MG63 (cell line): ENCODE data around the gene MTFMT. TPM values are rescaled to one million over a fixed set of nuclear protein-coding genes. Genes with fewer than 3 reads are reported as not detected.
"Not testable (repeated sequence)": the region's sequence is repeated elsewhere in the genome, so short reads cannot be mapped to it uniquely, and the experiment has no call there.

Source experiments
- DNase-seq: peaks from one replicate; pipeline ENCODE4 v3.0.0-alpha.2; 2020
- H3K27me3 ChIP-seq: fragments of 250-450 bp; sonication (Bioruptor Pico); 2 replicates; pipeline ENCODE4 v1.5.1; 2020; ENCODE audit warnings: mild to moderate bottlenecking, moderate library complexity
- H3K36me3 ChIP-seq: fragments of 250-450 bp; sonication (Bioruptor Pico); 2 replicates; pipeline ENCODE4 v1.5.1; 2020; ENCODE audit warnings: mild to moderate bottlenecking, moderate library complexity
- H3K4me3 ChIP-seq: fragments of 250-450 bp; sonication (Bioruptor Pico); 2 replicates; pipeline ENCODE4 v1.5.1; 2020; ENCODE audit warnings: mild to moderate bottlenecking, moderate library complexity
- H3K9me3 ChIP-seq: fragments of 250-450 bp; sonication (Bioruptor Pico); 2 replicates; pipeline ENCODE4 v1.5.1; 2020; ENCODE audit warnings: mild to moderate bottlenecking, moderate library complexity
- total RNA-seq: library from RNA; depleted of rRNA; stranded (reverse); fragments of >200 nt; shearing (Covaris generic); gene quantifications from 2 replicates; pipeline ENCODE4 v1.2.3, GENCODE V29; 2014; ENCODE audit warnings: low replicate concordance; rRNA removed

The MTFMT gene
- total RNA-seq = 17.8 and 21.5 TPM in 2 replicates

DNA sequence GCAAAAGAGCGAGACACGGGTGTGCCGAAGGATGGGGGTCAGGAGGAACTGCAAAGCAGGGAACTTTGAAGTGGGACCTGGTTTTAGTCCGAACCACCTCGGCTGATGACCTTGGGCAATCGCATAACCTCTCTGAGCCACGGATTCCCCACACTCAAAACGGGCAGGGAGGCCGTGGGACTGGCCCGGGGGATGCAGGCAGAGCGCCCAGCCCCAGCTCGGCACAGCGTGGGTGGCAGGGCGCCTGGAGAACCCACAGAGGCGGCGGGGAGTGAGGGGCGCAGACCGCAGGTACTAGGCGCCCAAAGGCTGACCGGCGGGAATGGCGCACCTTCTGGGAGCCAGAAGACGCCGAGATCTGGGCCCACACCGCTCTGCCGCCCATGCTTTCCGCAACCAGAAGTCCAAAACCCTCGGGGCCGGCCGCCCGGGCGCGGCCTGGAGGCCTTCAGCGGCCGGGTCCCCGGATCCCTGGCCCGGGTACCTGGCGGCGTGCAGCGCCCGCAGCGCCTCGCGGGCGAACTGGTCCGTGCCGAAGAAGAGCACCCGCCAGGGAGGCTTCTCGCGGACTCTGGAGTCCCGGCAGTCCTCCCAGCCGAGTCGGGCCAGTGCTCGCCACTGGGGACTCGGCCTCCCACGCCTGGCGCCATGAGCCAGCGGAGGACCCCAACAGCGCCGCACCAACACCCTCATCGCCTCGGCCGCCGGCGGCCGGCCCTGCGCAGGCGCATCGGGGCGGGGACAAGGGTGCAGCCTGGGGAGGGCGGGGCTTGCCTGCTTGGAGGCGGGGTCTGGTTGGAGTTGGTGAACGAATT, at the start of gene MTFMT:
TSS of gene MTFMT (minus strand) at position 719 of the 815 bp plus-strand sequence. CDS start at position 693, 26 bp downstream.
- no peaks in the 10 kb centered on the region for H3K27me3 ChIP-seq
- no peaks in the 10 kb centered on the region for H3K9me3 ChIP-seq
- DNase-seq = peak; percentile 88
- H3K4me3 ChIP-seq = peak within 1 kb of the TSS; percentile 62
- peaks cover 22% of the 10 kb centered on the region for H3K36me3 ChIP-seq

DNA sequence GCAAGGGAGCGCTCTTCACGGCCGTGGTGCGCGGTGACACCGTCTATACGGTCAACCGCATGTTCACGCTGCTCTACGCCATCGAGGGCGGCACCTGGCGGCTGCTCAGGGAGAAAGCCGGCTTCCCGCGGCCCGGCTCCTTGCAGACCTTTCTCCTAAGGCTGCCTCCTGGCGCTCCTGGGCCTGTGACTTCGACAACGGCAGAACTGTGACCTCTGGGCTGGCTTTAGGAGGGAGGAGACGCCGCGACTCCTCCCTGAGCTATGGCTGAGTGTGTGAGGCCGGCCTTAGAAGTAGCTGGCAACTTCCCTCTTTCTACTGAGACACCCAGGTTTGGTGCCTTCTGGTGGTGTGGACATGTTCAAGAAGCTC, 48.5 kb upstream of the MTFMT start:
- DNase-seq = no peak
- H3K9me3 ChIP-seq = no peaks in the 10 kb centered on the region
- no peaks in the 10 kb centered on the region for H3K36me3 ChIP-seq
- H3K27me3 ChIP-seq = no peaks in the 10 kb centered on the region
- H3K4me3 ChIP-seq = no peak overlapping the region

DNA sequence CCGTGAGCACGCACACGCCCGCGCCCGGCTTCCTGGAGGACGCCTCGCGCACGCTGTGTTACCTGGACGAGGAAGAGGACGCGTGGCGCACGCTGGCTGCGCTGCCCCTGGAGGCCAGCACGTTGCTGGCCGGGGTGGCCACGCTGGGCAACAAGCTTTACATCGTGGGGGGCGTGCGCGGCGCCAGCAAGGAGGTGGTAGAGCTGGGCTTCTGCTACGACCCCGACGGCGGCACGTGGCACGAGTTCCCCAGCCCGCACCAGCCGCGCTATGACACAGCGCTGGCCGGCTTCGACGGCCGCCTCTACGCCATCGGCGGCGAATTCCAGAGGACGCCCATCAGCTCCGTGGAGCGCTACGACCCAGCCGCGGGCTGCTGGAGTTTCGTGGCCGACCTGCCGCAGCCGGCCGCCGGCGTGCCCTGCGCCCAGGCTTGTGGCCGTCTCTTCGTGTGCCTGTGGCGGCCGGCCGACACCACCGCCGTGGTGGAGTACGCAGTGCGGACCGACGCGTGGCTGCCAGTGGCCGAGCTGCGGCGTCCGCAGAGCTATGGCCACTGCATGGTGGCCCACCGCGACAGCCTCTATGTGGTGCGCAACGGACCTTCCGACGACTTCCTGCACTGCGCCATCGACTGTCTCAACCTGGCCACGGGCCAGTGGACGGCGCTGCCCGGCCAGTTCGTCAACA, 48.0 kb upstream of the MTFMT start:
- no peaks in the 10 kb centered on the region for H3K9me3 ChIP-seq
- no peaks in the 10 kb centered on the region for H3K27me3 ChIP-seq

DNA sequence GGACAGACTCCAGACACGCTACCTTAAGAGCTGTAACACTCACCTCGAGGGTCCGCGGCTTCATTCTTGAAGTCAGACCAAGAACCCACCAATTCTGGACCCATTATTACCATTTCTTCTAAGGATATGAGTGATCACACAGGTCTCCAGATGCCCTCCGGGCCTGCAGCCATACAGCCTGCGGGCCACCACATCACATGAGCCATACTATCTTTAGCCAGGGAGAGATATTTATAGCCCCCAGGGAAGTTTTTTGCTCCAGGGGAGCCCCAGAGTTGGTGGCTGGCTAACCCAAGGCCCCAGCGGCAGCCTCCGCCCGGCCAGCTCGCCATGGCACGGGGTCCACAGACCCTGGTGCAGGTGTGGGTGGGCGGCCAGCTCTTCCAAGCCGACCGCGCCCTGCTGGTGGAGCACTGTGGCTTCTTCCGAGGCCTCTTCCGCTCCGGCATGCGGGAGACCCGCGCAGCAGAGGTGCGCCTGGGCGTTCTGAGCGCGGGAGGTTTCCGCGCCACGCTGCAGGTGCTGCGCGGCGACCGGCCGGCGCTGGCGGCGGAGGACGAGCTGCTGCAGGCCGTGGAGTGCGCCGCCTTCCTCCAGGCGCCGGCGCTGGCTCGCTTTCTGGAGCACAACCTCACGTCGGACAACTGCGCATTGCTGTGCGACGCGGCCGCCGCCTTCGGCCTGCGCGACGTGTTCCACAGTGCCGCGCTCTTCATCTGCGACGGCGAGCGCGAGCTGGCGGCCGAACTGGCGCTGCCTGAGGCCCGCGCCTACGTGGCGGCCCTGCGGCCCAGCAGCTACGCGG, 47.2 kb upstream of the MTFMT start, which contains the start of gene KBTBD13:
TSS of gene KBTBD13 (plus strand) at position 261 of the 805 bp plus-strand sequence. CDS start at position 331, 70 bp downstream.
- no peaks in the 10 kb centered on the region for H3K36me3 ChIP-seq
- H3K9me3 ChIP-seq = no peaks in the 10 kb centered on the region
- no peak for DNase-seq
- H3K27me3 ChIP-seq = no peaks in the 10 kb centered on the region
- H3K4me3 ChIP-seq = no peak within 1 kb of the TSS

More for the DNA sequence above, 48.0 kb upstream of the MTFMT start:
- H3K4me3 ChIP-seq = no peak overlapping the region
- no peaks in the 10 kb centered on the region for H3K36me3 ChIP-seq
- DNase-seq = no peak

DNA sequence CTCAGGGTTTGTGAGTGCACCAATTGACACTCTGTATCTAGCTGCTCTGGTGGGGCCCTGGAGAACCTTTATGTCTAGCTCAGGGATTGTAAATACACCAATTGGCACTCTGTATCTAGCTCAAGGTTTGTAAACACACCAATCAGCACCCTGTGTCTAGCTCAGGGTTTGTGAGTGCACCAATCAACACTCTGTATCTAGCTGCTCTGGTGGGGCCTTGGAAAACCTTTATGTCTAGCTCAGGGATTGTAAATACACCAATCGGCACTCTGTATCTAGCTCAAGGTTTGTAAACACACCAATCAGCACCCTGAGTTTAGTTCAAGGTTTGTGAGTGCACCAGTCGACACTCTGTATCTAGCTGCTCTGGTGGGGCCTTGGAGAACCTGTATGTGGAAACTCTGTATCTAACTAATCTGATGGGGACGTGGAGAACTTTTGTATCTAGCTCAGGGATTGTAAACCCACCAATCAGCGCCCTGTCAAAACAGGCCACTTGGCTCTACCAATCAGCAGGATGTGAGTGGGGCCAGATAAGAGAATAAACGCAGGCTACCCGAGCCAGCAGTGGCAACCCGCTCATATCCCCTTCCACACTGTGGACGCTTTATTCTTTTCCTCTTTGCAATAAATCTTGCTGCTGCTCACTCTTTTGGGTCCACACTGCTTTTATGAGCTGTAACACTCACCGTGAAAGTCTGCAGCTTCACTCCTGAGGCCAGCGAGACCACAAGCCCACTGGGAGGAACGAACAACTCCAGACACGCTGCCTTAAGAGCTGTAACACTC, 46.4 kb upstream of the MTFMT start:
- H3K27me3 ChIP-seq, H3K9me3 ChIP-seq, H3K36me3 ChIP-seq, H3K4me3 ChIP-seq, DNase-seq: not testable (repeated sequence)

DNA sequence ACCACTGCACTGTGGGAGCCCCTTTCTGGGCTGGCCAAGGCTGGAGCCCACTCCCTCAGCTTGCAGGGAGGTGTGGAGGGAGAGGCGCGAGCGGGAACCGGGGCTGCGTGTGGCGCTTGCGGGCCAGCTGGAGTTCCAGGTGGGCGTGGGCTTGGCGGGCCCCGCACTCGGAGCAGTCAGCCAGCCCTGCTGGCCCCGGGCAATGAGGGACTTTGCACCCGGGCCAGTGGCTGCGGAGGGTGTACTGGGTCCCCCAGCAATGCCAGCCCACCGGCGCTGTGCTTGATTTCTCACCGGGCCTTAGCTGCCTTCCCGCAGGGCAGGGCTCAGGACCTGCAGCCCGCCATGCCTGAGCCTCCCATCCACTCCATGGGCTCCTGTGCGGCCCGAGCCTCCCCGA, 45.5 kb upstream of the MTFMT start:
- H3K9me3 ChIP-seq, DNase-seq, H3K36me3 ChIP-seq, H3K27me3 ChIP-seq, H3K4me3 ChIP-seq: not testable (repeated sequence)

DNA sequence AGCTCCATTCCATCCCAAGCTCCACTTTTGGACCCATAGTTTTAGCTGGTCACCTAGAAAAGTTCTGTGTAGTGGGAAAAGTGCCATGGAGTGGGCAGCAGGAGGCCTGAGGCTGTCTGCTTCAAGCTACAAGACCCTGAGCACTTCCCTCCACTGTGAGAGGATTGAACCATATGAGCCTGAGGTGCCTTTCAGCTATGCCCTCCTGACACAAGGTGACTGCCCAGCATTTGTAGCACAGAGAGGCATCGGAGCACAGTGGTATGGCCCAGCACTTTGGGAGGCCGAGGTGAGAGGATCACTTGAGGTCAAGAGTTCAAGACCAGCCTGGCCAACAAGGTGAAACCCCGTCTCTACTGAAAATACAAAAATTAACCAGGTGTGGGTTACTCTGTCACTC, 43.2 kb upstream of the MTFMT start:
- no peaks in the 10 kb centered on the region for H3K36me3 ChIP-seq
- no peak for DNase-seq
- H3K9me3 ChIP-seq = no peaks in the 10 kb centered on the region
- no peak overlapping the region for H3K4me3 ChIP-seq
- H3K27me3 ChIP-seq = no peaks in the 10 kb centered on the region

DNA sequence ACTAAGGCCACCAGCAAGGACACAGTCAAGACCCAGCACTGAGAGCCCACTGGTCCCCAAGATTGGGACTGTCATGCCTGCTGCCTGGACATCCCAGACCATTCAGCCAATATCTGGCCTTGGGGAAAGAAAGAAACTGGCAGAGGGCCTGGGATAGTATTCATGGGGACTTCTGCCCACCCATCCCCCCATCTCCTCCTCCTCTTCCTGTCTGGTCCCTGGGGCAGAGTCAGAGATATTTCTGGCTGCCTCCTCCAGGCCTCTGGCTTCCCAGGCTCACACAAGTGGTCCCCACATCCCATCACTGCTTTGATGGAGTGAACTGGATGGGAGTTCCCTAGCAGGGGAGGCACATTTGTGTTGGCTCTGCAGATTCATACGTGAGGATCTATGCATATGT, 42.6 kb upstream of the MTFMT start:
- Histone ChIP-seq H3K36me3 (no peaks in the 10 kb centered on the region), H3K27me3 (no peaks in the 10 kb centered on the region), H3K9me3 (no peaks in the 10 kb centered on the region), H3K4me3 (no peak overlapping the region)
- peak; percentile 39 for DNase-seq

DNA sequence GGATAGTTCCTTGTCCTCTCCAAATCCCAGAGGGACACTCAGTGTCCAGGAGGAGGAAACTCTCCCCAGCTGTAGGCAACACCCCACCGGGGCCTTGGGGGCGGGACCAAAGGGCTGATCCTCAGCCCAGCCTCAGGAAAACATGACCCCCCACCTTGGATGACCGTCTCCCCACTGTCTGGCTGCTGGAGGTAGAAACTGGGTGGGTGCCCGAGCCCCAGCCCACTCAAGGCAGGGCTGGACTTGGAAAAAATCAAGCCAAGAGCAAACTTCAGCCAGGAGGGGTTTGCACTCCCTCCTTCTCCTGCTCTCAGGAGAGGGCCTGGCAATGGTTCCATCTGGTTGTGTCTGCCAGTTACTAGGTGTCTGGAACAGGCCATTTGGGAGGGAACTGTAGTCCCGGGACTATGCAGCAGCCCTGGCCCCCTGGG, 42.0 kb upstream of the MTFMT start:
- Histone ChIP-seq H3K4me3 (no peak overlapping the region), H3K9me3 (no peaks in the 10 kb centered on the region), H3K27me3 (no peaks in the 10 kb centered on the region), H3K36me3 (no peaks in the 10 kb centered on the region)
- peak; percentile 70 for DNase-seq

DNA sequence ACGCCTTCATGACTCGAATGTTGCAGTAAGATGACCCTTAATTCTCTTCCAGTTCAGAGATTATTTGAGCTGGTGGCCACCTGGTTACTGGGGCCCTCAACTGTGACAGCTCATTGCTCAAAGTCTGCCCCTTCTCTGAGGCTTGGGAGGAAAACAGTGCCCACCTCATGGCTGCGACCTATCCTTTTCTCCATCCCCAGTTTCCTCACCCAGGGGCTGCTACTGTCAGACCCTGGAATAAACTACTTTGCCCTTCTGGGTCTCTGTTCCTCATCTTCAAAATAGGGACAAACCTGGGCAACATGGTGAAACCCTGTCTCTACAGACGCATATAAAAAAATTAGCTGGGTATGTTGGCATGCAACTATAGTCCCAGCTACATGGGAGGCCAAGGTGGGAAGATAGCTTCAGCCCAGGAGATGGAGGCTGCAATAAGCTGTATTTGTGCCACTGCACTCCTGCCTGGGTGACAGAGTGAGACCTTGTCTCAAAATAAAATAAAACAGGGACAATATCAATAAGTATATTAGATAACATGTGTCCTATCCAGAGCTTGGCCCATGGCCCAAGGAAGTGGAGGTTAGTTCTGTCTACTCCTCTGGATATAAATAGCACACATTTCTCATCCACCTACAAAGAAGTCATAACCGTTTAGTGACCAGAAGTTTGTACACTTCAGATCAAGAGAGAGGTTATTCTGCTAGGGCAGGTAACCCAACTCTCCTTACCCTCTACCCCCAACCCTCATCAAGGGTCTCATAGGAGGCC, 40.5 kb upstream of the MTFMT start:
- Histone ChIP-seq H3K36me3 (no peaks in the 10 kb centered on the region), H3K27me3 (no peaks in the 10 kb centered on the region), H3K9me3 (no peaks in the 10 kb centered on the region), H3K4me3 (no peak overlapping the region)
- no peak for DNase-seq

DNA sequence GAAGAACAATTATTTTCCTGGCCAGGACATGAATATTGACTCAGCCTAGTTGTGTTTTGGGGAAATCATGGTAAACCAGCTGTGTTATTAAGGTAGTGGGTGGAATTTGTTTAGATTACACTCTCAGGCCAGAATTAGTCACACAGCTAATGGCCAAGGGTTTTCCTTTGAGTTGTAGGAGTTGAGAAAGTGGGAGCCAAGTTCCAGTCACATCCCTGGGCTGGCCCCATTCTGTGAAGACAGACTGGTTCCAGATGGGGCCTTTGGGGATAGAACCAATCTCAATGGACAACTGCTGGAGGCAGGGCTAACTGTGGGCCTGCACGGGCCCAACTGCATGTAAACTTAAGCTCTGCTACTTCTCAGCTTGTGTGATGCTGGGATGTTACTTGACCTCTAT, 39.7 kb upstream of the MTFMT start:
- no peaks in the 10 kb centered on the region for H3K36me3 ChIP-seq
- H3K9me3 ChIP-seq = no peaks in the 10 kb centered on the region
- DNase-seq = peak; percentile 94
- H3K27me3 ChIP-seq = no peaks in the 10 kb centered on the region
- H3K4me3 ChIP-seq = no peak overlapping the region

DNA sequence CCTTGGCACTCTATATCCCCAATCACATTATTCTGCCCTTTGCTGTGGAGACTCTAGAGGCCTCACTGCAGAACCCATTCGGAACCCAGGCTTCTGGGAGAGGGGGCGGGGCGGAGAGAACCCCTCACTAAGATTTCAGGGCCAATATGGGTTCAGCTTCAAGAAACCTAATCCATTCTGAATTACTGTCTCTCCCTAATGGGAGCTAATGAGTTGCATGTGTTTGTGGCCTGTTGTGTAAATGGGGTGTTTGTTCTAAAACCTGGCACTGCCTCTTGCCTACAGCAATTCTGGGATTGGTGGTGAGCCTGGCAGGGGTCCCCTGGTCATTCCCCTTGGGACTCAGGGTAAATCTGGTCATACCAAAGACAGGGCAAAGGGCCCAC, 39.0 kb upstream of the MTFMT start:
- no peaks in the 10 kb centered on the region for H3K27me3 ChIP-seq

DNA sequence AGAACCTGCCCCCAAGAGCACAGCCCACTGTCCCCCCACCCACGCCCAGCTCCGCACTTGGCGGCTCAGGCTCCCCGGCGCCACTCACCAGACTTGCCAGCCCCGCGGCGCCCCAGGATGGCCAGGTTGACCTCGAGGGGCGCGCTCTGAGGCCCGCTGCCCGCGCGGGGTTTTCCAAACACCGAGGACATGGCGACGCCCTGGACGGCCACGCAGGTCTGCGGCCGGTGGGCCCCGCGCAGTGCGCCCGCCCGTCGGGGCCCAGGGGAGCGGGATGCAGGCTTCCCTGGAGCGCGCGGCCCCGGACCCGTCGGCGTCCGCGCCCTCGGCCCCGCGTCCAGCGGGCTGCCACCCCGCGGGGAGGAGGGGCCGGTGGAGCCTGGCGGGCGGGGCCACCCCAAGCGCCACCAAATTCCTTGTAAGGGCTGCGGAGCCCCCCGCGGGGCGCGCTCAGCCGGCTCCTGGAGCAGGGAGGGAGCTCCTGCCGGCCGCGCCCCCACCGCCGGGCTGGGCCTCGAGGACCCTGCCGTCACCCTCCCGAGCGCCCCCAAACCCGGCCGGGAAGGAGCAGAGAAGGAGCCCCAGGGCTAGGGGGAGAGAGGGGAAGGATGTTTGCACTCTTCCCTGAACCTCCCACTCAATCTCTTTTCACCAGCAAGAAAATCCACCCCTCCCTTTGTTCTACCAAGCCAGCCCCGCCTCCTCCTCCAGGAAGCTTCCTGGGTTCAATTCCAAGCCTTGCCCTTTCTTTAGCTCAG, 38.4 kb upstream of the MTFMT start, which contains the start of gene RASL12:
TSS of gene RASL12 (minus strand) at position 347 of the 758 bp plus-strand sequence. CDS start at position 191, 156 bp downstream.
- no peaks in the 10 kb centered on the region for H3K27me3 ChIP-seq
- H3K9me3 ChIP-seq = no peaks in the 10 kb centered on the region
- DNase-seq = peak; percentile 50
- H3K36me3 ChIP-seq = no peaks in the 10 kb centered on the region
- H3K4me3 ChIP-seq = peak within 1 kb of the TSS; percentile 42

More for the DNA sequence above, 39.0 kb upstream of the MTFMT start:
- Histone ChIP-seq H3K36me3 (no peaks in the 10 kb centered on the region), H3K9me3 (no peaks in the 10 kb centered on the region), H3K4me3 (no peak overlapping the region; the same call in none of the 2 replicates)
- no peak for DNase-seq

DNA sequence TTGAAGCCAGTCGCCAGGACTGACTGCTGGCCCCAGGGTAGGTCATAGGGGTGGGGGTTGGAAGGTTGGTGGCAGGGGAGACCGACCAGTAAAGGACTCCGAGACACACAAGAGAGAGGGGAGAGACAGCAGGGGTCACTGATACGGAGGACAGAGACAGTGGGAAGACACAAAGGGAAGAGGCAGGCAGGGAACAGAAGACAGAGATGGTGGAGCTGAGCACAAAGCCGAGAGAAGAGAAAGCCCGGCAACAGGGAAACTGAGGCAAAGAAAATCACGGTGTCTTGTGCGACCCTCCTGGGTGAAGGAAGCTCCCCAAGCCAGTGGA, 37.8 kb upstream of the MTFMT start:
- no peaks in the 10 kb centered on the region for H3K27me3 ChIP-seq
- no peak for DNase-seq
- H3K9me3 ChIP-seq = no peaks in the 10 kb centered on the region
- H3K36me3 ChIP-seq = no peaks in the 10 kb centered on the region
- H3K4me3 ChIP-seq = peak overlapping the region; percentile 42
